AG04450 (cell line): ENCODE results near the gene RNF111. TPM values are rescaled to one million over a fixed set of nuclear protein-coding genes. Genes with fewer than 3 reads are reported as not detected.

Experiments
- CTCF ChIA-PET: fragments of 300-600, 350-600 bp; formaldehyde crosslinking; extraction: SDS; loops from one replicate; lab custom pipeline; 2022; ENCODE audit warnings: antibody characterized with exemption, inconsistent platforms; lab: Charles Lee
- POLR2A ChIA-PET: fragments of 350-600 bp; formaldehyde crosslinking; extraction: SDS; loops from one replicate; lab custom pipeline; 2021; ENCODE audit warnings: antibody characterized with exemption, inconsistent platforms; lab: Yijun Ruan, JAX
- DNase-seq: peaks from one replicate; pipeline ENCODE4 v3.0.0-alpha.2; 2011; ENCODE audit warnings: low read depth, low spot score
- H3K27ac ChIP-seq: one replicate; pipeline ENCODE4 v1.5.1; 2012; ENCODE audit warnings: low read depth, low read length, control low read depth
- H3K27me3 ChIP-seq: one replicate; pipeline ENCODE4 v1.6.0; 2012; ENCODE audit warnings: low read length; ENCODE audit not compliant: control insufficient read depth, insufficient read depth
- H3K4me3 ChIP-seq: 2 replicates; pipeline ENCODE4 v1.5.1; 2011; ENCODE audit warnings: mild to moderate bottlenecking, low read depth, low read length, control low read depth
- H3K9me3 ChIP-seq: 2 replicates; pipeline ENCODE4 v1.5.1; 2012; ENCODE audit warnings: low read length; ENCODE audit not compliant: control insufficient read depth, insufficient read depth
- CTCF ChIP-seq: IDR thresholded peaks from 2 replicates; pipeline ENCODE4 v1.5.1; 2011; ENCODE audit warnings: low read depth, low read length, control low read depth, inconsistent platforms
- polyA plus RNA-seq: library from polyadenylated mRNA; depleted of rRNA; stranded (reverse); fragments of >200 nt; gene quantifications from 2 replicates; pipeline ENCODE4 v1.2.3, GENCODE V29; 2011

RNF111 gene
- polyA plus RNA-seq, 1 experiment: 24.4 TPM

GRCh38 chr15:59028387-59028955 is 41.0 kb downstream of the RNF111 start:
- H3K27ac ChIP-seq: no peak overlapping the region
- DNase-seq: no peak
- H3K4me3 ChIP-seq: no peak overlapping the region
- no peaks in the 10 kb centered on the region for H3K9me3 ChIP-seq
- H3K27me3 ChIP-seq: no peaks in the 10 kb centered on the region
- POLR2A ChIA-PET: no interaction called here
- no peak for TF ChIP-seq CTCF
- CTCF ChIA-PET: no interaction called here

GRCh38 chr15:59029554-59029953 is 42.1 kb downstream of the RNF111 start:
- no peaks in the 10 kb centered on the region for H3K9me3 ChIP-seq
- no peaks in the 10 kb centered on the region for H3K27me3 ChIP-seq
- no peak overlapping the region for H3K27ac ChIP-seq
- POLR2A ChIA-PET: no interaction called here
- DNase-seq: no peak
- no peak overlapping the region for H3K4me3 ChIP-seq
- TF ChIP-seq CTCF: no peak
- CTCF ChIA-PET: no interaction called here

GRCh38 chr15:59035201-59035600 is 47.7 kb downstream of the RNF111 start:
- ChIA-PET POLR2A (no interaction called here), CTCF (no interaction called here)
- H3K27ac ChIP-seq: no peak overlapping the region
- H3K4me3 ChIP-seq: no peak overlapping the region
- no peaks in the 10 kb centered on the region for H3K27me3 ChIP-seq
- no peak for TF ChIP-seq CTCF
- no peak for DNase-seq
- no peaks in the 10 kb centered on the region for H3K9me3 ChIP-seq

- POLR2A ChIA-PET: no interaction called here
- DNase-seq: no peak
- Histone ChIP-seq H3K9me3 (no peaks in the 10 kb centered on the region), H3K27ac (no peak overlapping the region), H3K27me3 (no peaks in the 10 kb centered on the region), H3K4me3 (no peak overlapping the region)
- no peak for TF ChIP-seq CTCF
- CTCF ChIA-PET: no interaction called here
Measured at GRCh38 chr15:59039225-59039624, 51.8 kb downstream of the RNF111 start.

- TF ChIP-seq CTCF: no peak
- ChIA-PET POLR2A (no interaction called here), CTCF (interaction anchor here (0.7 to 1.2 kb wide), 2 partner anchors 11 to 70 kb away, joined by 3 to 5 read pairs; no protein-coding TSS in a partner anchor)
- H3K4me3 ChIP-seq: no peak overlapping the region
- H3K9me3 ChIP-seq: no peaks in the 10 kb centered on the region
- no peak overlapping the region for H3K27ac ChIP-seq
- no peak for DNase-seq
- no peaks in the 10 kb centered on the region for H3K27me3 ChIP-seq
Measured at GRCh38 chr15:59042041-59042440, 54.6 kb downstream of the RNF111 start.
